Skin epidermis (tissue), 12 donors: ENCODE data around the gene CHRNA1.
"Not testable (repeated sequence)": the region's sequence is repeated elsewhere in the genome, so short reads cannot be mapped to it uniquely, and the experiment has no call there.

Source experiments
- H3K27ac ChIP-seq, 21 experiments: fragments of 200-600 bp; sonication (generic) in 11 of 21; one replicate each; pipeline ENCODE4 v1.5.0; 2020; ENCODE audit warnings: mild to moderate bottlenecking in 3 of 21, inconsistent platforms in 2 of 21, moderate library complexity in 2 of 21
- H3K4me3 ChIP-seq, 7 experiments: fragments of 200-600 bp; sonication (generic) in 2 of 7; one replicate each; pipeline ENCODE4 v1.5.0; 2020; ENCODE audit warnings: inconsistent platforms in 2 of 7, mild to moderate bottlenecking in 2 of 7, moderate library complexity in 1 of 7

Gene CHRNA1

DNA sequence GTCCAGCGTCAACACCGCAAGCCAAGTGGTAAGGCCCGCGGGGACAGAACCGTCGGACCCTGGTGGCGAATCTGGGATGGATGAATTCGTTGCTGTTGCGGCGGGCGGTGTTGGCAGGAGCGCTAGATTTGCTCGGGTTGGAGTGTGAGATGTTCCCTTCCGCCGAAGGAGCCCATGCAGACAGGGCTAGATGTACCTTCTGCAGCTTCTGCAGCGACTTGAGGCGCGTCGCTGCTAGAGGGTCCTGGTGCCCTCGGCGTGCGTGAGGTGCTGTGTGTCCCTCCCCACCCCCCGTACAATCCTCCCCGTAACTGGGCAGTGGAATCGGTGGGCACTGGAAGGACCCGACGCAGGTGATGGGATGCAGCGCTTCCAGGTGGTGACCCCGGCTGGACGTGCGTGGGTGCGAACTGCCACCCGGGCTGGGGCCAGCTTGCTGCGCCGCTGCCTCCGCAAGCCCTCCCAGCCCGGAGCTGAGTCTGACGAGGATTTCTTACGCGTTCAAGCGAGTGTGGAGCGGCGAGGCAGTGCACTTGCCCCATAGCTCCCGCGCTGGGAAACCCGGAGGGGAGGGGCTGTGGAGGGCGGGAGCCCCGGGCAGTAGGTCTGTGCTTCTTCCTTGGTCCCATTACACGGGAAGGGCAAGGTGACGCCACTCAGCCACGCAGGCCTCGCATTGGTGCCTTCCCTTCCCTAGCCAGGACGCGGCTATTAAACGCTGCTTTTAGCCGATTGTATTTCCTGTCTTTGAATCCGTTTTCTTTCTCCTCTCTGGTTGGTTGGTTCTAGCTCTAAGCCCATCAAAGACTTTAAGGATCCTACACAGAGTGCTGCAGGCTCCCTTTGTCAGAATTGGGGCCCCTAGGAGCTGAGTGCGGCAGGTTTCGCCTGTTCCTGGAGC is 34.2 kb downstream of the CHRNA1 start:
- peak overlapping the region; percentile 15 to 35 (median 22) for H3K4me3 ChIP-seq
- H3K27ac ChIP-seq, result no peak overlapping the region

GRCh38 chr2:174728096-174728495 is 36.2 kb downstream of the CHRNA1 start:
- no peak overlapping the region for H3K4me3 ChIP-seq
- no peak overlapping the region for H3K27ac ChIP-seq

DNA sequence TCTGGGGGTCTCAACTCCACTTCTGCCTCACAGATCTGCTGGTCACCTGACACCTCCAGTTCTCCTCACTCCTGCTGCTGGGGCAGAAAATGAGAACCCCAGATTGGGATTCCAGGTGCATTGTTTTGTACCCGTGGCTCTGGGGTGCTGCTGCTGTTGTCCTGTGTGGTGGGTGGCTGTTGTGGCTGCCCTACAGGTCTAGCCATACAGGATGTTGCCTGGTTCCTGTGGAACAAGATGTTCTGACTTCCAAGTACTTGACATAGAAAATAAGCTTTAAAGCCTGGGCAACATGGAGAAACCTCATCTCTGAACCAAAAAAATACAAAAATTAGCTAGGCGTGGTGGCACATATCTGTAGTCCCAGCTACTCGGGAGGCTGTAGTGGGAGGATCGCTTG is 38.1 kb downstream of the CHRNA1 start:
- Histone ChIP-seq H3K4me3 (no peak overlapping the region), H3K27ac (no peak overlapping the region)

DNA sequence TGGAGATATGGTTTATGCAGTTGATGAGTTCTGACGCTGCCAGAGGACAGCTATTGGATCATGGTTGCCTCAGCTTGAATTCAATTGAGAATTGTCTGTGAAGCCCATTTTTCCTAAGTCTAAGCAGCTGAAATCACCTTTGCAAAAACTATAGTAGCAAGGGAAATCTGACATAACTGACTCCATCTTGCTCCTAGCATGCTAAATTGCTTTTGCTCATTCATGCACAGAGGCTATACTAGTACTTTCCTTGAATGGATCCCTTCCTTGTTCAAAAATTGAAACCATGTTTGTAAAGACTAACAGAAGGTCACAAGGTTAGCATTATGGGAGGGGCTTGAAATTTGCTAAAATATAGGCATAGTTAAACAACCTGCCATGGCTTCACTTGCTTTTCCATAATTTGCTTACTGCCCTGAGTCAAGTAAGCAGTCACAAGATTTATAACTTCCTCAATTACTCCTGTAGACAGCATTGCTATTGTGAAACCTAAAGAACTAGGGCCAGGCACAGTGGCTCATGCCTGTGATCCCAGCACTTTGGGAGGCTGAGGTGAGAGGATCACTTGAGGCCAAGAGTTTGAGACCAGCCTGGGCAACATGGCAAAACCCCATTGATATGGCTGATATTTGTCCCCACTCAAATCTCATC is 41.2 kb downstream of the CHRNA1 start:
- Histone ChIP-seq H3K27ac (no peak overlapping the region), H3K4me3 (no peak overlapping the region)

DNA sequence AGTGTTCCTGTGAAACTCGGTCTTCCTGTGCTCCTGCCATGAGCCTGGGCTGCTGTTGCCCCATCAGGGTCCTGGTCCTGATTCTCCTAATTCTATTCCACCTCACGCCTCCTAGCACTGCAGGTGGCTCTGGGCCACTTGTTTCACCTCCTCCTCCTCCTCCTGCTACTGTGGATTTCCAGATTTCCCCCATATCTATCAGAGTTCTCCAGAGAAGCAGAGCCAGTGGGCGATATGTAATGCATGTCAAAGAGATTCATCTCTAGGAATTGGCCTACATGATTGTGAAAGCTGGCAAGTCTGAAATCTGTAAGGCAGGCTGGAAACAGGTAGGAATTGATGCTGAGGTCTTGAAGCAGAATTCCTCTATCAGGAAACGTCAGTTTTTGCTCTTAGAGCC is 45.3 kb downstream of the CHRNA1 start:
- Histone ChIP-seq H3K27ac (no peak overlapping the region), H3K4me3 (no peak overlapping the region)

GRCh38 chr2:174718591-174718990 is 45.7 kb downstream of the CHRNA1 start:
- no peak overlapping the region for H3K27ac ChIP-seq
- H3K4me3 ChIP-seq, result no peak overlapping the region

GRCh38 chr2:174717916-174718315 is 46.4 kb downstream of the CHRNA1 start:
- H3K4me3 ChIP-seq, result no peak overlapping the region
- H3K27ac ChIP-seq, result no peak overlapping the region

DNA sequence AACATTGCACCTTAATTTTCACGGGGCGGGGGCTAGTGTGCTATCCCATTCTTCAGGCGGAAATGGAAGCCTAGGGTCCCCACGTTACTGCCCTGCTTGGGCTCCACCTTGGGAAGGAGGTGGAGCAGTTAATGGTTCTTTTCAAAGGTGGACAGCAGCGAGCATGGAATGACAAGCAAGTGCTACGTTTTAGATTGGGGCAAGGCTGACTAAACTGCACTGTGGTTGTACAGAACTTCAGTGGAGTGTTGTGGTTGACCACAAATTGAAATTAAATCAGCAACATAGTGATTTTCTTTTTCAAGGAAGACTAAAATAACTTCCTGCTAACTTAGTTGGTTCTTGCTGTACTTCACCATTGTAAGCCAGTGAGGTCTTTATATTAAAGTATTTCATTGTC is 47.0 kb downstream of the CHRNA1 start:
- H3K4me3 ChIP-seq, result no peak overlapping the region
- no peak overlapping the region for H3K27ac ChIP-seq

DNA sequence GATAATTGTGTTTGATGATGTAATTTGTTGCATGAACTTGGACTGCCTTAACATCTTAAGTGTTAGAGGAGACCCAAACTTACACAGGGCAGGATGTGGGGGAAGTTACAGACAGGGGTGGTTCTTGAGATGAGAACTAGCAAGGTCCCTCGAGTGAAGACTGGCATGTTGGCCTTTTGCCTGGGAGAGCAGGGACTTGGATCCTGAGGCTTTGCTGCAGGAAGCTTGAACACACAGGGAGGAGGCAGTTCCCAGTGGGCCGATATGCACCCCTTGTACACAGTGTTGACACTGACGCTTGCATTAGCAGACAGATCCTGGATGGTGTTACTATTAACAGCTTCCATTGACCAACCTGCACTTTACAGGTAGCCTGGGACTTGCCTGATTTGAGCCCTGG is 47.5 kb downstream of the CHRNA1 start:
- no peak overlapping the region for H3K27ac ChIP-seq
- no peak overlapping the region for H3K4me3 ChIP-seq

DNA sequence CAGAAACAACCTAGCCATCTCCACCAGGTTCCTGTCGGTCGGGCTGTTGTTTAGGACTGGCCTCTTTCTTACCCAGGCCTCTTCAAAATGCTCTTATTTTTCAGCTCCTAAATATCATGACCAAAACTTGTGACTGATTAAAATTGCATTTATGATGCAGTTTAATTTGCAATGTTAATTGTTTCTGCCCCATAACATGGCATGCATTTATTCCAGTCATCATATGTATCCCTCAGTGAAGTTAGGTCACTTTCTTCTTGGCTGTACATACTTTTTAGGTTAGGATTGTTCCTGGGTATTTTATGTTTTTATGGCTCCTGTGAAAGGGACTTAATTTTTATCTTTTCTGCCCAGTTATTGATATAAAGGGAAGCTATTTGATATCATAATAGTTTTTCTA is 50.6 kb downstream of the CHRNA1 start:
- no peak overlapping the region for H3K4me3 ChIP-seq
- H3K27ac ChIP-seq, result no peak overlapping the region

- no peak overlapping the region for H3K27ac ChIP-seq
Observed at GRCh38 chr2:174711206-174711605, 53.1 kb downstream of the CHRNA1 start.

GRCh38 chr2:174709416-174710004 is 54.8 kb downstream of the CHRNA1 start:
- not testable (repeated sequence) for H3K4me3 ChIP-seq, H3K27ac ChIP-seq

More at GRCh38 chr2:174711206-174711605, 53.1 kb downstream of the CHRNA1 start:
- H3K4me3 ChIP-seq, result no peak overlapping the region

DNA sequence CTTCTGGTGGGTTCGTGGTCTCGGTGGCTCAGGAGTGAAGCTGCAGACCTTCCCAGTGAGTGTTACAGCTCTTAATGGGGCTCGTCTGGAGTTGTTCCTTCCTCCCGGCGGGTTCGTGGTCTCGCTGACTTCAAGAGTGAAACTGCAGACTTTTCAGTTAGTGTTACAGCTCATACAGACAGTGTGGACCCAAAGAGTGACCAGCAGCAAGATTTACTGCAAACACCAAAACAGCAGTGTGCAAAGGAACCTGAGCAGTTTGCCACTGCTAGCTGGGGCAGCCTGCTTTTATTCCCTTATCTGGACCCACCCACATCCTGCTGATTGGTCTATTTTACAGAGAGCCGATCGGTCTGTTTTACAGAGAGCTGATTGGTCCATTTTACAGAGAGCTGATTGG is 55.6 kb downstream of the CHRNA1 start:
- Histone ChIP-seq H3K4me3 (no peak overlapping the region), H3K27ac (no peak overlapping the region)

DNA sequence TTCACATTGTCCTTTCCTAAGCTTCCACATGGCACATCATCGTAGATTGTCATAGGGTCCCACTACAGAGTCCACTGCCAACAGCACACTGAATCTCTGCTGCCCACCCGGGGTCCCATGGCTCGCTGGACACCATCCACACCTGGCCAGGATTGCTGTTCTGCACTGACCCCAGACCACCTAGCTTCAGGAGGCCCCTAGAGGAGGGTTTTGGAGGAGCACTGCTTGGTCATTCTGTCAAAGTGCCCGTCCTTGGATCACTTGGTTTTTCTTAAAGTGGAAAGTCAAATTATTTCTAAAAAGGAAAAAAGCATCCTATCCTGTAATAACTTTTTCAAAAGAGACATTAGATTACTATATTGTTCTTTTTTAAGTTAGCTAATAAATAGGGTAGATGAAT is 59.0 kb downstream of the CHRNA1 start:
- Histone ChIP-seq H3K27ac (no peak overlapping the region), H3K4me3 (no peak overlapping the region)

DNA sequence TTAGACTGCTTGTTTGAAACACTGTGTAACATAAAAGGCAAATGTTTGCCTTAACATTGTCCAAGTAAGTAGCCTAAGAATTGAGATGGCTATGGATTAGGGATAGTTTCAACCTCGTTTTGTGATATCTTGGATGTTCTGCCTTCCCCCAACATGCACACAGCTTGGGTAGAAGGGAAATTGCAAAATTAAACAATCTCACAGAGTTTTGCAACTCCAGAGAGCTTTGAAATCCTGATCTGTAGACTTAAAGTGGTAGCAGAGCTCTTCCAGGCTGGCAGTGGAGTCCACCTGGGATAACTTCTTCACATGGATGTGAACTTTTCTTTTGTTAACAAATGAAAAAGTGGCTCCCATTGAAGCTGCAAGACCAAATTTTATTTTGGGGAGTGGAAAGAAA is 59.6 kb downstream of the CHRNA1 start:
- Histone ChIP-seq H3K27ac (no peak overlapping the region), H3K4me3 (no peak overlapping the region)

GRCh38 chr2:174704061-174704460 is 60.2 kb downstream of the CHRNA1 start:
- H3K27ac ChIP-seq, result no peak overlapping the region

GRCh38 chr2:174703430-174703829 is 60.8 kb downstream of the CHRNA1 start:
- no peak overlapping the region for H3K27ac ChIP-seq
- H3K4me3 ChIP-seq, result no peak overlapping the region

More at GRCh38 chr2:174704061-174704460, 60.2 kb downstream of the CHRNA1 start:
- no peak overlapping the region for H3K4me3 ChIP-seq

GRCh38 chr2:174702541-174702940 is 61.7 kb downstream of the CHRNA1 start:
- Histone ChIP-seq H3K4me3 (no peak overlapping the region), H3K27ac (no peak overlapping the region)

DNA sequence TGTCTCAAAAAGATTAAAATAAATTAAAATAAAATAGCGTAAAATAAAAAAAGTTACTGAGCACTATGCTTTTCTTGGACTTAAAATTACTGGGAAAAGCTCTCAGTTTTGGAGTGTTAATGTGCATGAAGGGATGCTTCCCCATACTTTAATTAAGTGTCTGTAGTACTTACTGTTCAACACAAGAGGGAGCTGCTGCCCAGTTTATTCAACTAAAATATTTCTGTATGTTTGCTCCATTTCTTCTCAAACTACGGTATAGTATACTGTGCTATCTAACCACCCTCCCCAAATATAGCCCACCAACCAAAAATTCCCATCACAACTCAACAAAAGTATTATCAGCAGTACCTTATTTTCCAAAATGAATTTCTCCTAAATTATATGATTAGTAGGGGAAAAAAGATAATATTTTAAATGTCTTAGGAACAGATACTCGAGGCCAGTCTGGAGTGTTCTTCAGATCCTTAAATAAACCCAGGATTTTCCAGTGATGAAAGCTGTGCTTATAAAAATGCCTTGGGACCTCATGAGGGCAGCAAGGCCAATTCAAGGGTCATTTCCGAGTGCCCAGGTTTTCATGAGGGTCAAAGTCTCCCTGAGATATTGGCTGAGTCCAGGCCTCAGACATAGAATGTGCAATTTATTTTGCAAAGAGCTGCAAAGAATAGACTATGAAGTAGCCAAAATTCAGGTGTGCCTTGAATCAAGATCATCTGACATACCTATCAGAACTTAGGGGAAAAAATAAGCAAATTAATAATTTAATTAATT is 64.1 kb downstream of the CHRNA1 start:
- H3K27ac ChIP-seq, result no peak overlapping the region
- H3K4me3 ChIP-seq, result no peak overlapping the region
